DND-41 (cell line): ENCODE results near the gene MBD1.
"Not testable (repeated sequence)": the region's sequence is repeated elsewhere in the genome, so short reads cannot be mapped to it uniquely, and the experiment has no call there.

ENCODE experiments used
- ATAC-seq: fragments of 200-7000 bp; cut with Tn5 transposase; 3 replicates; pipeline ENCODE4 v1.9.1; 2021; ENCODE audit warnings: low read depth; ENCODE audit not compliant: insufficient read depth
- DNase-seq: peaks from one replicate; pipeline ENCODE4 v3.0.0-alpha.2; 2020
- H2AFZ ChIP-seq: 2 replicates; pipeline ENCODE4 v1.6.0; 2012; ENCODE audit warnings: low read depth, low read length
- H3K27ac ChIP-seq: 2 replicates; pipeline ENCODE4 v1.5.1; 2012; ENCODE audit warnings: low read length, inconsistent platforms
- H3K27me3 ChIP-seq: fragments of 200-600 bp; sonication (generic); 2 replicates; pipeline ENCODE4 v1.6.0; 2012; ENCODE audit warnings: low read length, mild to moderate bottlenecking, inconsistent platforms; ENCODE audit not compliant: insufficient read depth, poor library complexity
- H3K36me3 ChIP-seq: 2 replicates; pipeline ENCODE4 v1.5.1; 2012; ENCODE audit warnings: low read length, inconsistent platforms; ENCODE audit not compliant: insufficient read depth
- H3K4me1 ChIP-seq: 2 replicates; pipeline ENCODE4 v1.5.1; 2012; ENCODE audit warnings: mild to moderate bottlenecking, low read length; ENCODE audit not compliant: insufficient read depth
- H3K4me2 ChIP-seq: 2 replicates; pipeline ENCODE4 v1.6.0; 2012; ENCODE audit warnings: mild to moderate bottlenecking, moderate library complexity, low read length, inconsistent platforms; ENCODE audit not compliant: insufficient read depth
- H3K4me3 ChIP-seq, 2 experiments: fragments of 200-600 bp in 1 of 2; shearing (Covaris generic) in 1 of 2; 2 replicates each; pipeline ENCODE4 v1.5.1; 2012 to 2016; ENCODE audit warnings: inconsistent platforms in 2 of 2, low read length in 2 of 2, mild to moderate bottlenecking in 2 of 2, low read depth in 1 of 2, moderate library complexity in 1 of 2
- H3K79me2 ChIP-seq: 2 replicates; pipeline ENCODE4 v1.6.0; 2012; ENCODE audit warnings: low read length, inconsistent platforms; ENCODE audit not compliant: insufficient read depth
- H3K9ac ChIP-seq: 2 replicates; pipeline ENCODE4 v1.6.0; 2012; ENCODE audit warnings: low read depth, mild to moderate bottlenecking, inconsistent platforms, low read length, moderate library complexity
- H3K9me3 ChIP-seq: 2 replicates; pipeline ENCODE4 v1.5.1; 2012; ENCODE audit warnings: low read length, moderate library complexity, mild to moderate bottlenecking, inconsistent platforms; ENCODE audit not compliant: insufficient read depth, severe bottlenecking
- H4K20me1 ChIP-seq: 2 replicates; pipeline ENCODE4 v1.6.0; 2012; ENCODE audit warnings: low read length; ENCODE audit not compliant: insufficient read depth
- EZH2 ChIP-seq: IDR thresholded peaks from 3 replicates; pipeline ENCODE4 v1.6.1; 2012; ENCODE audit warnings: borderline replicate concordance, low read depth, mild to moderate bottlenecking, moderate library complexity, low read length, inconsistent platforms; ENCODE audit not compliant: severe bottlenecking
- TF ChIP-seq, protein P1 (sequence below): IDR thresholded peaks from 2 replicates; pipeline ENCODE4 v1.5.1; 2012; ENCODE audit warnings: borderline replicate concordance, low read length, moderate library complexity, mild to moderate bottlenecking; ENCODE audit not compliant: poor library complexity, severe bottlenecking; ENCODE audit errors: extremely low read depth

Gene MBD1

DNA sequence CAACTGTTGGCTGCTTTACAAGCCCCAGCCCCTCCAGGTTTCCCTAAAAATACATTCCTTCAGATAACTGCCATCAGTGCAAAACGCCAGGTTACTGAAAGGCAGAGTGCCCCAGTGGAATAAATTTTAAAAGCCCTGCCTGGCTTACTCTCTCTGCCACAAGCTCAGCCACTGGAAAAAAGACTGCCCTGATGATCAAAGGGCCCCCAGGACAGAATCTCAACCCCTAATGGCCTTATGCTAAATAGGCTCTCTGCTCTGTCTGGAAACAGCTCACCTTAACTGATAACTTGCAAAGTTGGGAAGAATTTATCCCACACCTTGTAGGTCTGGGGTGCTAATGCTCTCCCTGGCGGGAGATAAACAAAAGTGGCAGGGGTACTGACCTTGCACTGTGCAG is 48.9 kb downstream of the MBD1 start:
- Histone ChIP-seq H4K20me1 (no peaks in the 10 kb centered on the region), H3K27me3 (peaks cover 13% of the 10 kb centered on the region), H3K4me3 (no peak overlapping the region), H3K36me3 (no peaks in the 10 kb centered on the region), H3K79me2 (no peaks in the 10 kb centered on the region), H3K9ac (no peak overlapping the region), H3K27ac (no peak overlapping the region), H3K9me3 (no peaks in the 10 kb centered on the region), H2AFZ (no peak overlapping the region), H3K4me1 (no peaks in the 10 kb centered on the region), H3K4me2 (no peak overlapping the region)
- no peak for DNase-seq
- TF ChIP-seq, protein P1, sequence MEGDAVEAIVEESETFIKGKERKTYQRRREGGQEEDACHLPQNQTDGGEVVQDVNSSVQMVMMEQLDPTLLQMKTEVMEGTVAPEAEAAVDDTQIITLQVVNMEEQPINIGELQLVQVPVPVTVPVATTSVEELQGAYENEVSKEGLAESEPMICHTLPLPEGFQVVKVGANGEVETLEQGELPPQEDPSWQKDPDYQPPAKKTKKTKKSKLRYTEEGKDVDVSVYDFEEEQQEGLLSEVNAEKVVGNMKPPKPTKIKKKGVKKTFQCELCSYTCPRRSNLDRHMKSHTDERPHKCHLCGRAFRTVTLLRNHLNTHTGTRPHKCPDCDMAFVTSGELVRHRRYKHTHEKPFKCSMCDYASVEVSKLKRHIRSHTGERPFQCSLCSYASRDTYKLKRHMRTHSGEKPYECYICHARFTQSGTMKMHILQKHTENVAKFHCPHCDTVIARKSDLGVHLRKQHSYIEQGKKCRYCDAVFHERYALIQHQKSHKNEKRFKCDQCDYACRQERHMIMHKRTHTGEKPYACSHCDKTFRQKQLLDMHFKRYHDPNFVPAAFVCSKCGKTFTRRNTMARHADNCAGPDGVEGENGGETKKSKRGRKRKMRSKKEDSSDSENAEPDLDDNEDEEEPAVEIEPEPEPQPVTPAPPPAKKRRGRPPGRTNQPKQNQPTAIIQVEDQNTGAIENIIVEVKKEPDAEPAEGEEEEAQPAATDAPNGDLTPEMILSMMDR, result no peak
- no peak for TF ChIP-seq EZH2
- no peak for ATAC-seq

DNA sequence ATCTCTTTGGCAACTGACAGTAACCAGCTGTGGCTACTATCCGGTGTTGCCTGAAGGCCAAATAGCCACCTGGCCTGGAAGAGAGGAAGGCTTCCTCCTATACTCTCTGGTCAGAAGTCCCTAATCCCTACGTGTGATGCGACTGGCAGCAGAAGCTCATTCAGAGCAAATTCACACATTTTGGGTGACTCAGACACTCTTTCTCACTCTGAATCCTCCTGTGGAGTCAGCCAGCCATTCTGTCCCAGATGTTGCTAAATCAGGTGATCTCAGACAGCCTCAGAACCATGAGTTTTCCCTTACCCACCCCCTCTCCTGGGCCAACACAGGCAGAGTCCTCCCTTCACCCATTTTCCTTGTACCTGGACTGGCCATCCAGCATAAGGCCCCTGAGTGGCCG is 49.7 kb downstream of the MBD1 start:
- no peak for DNase-seq
- no peaks in the 10 kb centered on the region for H4K20me1 ChIP-seq
- no peak overlapping the region for H3K9ac ChIP-seq
- no peaks in the 10 kb centered on the region for H3K79me2 ChIP-seq
- H3K36me3 ChIP-seq, result no peaks in the 10 kb centered on the region
- TF ChIP-seq EZH2, result no peak
- TF ChIP-seq, protein P1, result no peak
- no peak overlapping the region for H3K4me3 ChIP-seq
- peaks cover 13% of the 10 kb centered on the region for H3K27me3 ChIP-seq
- no peak overlapping the region for H3K4me2 ChIP-seq
- ATAC-seq, result no peak
- H3K9me3 ChIP-seq, result no peaks in the 10 kb centered on the region
- no peaks in the 10 kb centered on the region for H3K4me1 ChIP-seq
- H3K27ac ChIP-seq, result no peak overlapping the region
- no peak overlapping the region for H2AFZ ChIP-seq

DNA sequence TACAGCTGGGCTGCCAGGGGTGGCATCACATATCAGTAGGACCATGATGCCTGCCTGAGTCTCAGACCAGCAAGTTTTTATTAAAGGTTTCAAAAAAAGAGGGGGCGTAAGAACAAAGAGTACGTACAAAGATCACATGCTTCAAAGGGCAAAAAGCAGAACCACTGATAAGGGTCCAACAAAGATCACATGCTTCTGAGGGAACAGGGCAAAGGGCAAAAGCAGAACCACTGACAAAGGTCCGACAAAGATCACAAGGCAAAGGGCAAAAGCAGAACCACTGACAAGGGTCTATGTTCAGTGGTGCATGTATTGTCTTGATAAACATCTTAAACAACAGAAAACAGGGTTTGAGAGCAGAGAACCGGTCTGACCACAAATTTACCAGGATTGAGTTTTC is 61.1 kb downstream of the MBD1 start:
- H3K9ac ChIP-seq, H3K4me3 ChIP-seq, H3K4me1 ChIP-seq, DNase-seq, H3K36me3 ChIP-seq, H2AFZ ChIP-seq, ATAC-seq, H3K27ac ChIP-seq, H3K4me2 ChIP-seq, H4K20me1 ChIP-seq, H3K79me2 ChIP-seq: not testable (repeated sequence)
- peaks cover 15% of the 10 kb centered on the region for H3K9me3 ChIP-seq
- peaks cover 12% of the 10 kb centered on the region for H3K27me3 ChIP-seq
